PC-9 (cell line): Measurements from ENCODE around the gene CAMTA1.

Experiments used
- EZH2 ChIP-seq: fragments of 200-600 bp; sonication (generic); IDR thresholded peaks from 2 replicates; pipeline ENCODE4 v1.8.0; 2017; ENCODE audit warnings: antibody characterized with exemption, low read depth
- TF ChIP-seq, protein P1 (sequence below): fragments of 200-600 bp; sonication (generic); conservative IDR thresholded peaks from 2 replicates; pipeline ENCODE4 v1.6.1; 2017; ENCODE audit warnings: mixed run types, antibody characterized with exemption, mild to moderate bottlenecking, moderate library complexity

DNA sequence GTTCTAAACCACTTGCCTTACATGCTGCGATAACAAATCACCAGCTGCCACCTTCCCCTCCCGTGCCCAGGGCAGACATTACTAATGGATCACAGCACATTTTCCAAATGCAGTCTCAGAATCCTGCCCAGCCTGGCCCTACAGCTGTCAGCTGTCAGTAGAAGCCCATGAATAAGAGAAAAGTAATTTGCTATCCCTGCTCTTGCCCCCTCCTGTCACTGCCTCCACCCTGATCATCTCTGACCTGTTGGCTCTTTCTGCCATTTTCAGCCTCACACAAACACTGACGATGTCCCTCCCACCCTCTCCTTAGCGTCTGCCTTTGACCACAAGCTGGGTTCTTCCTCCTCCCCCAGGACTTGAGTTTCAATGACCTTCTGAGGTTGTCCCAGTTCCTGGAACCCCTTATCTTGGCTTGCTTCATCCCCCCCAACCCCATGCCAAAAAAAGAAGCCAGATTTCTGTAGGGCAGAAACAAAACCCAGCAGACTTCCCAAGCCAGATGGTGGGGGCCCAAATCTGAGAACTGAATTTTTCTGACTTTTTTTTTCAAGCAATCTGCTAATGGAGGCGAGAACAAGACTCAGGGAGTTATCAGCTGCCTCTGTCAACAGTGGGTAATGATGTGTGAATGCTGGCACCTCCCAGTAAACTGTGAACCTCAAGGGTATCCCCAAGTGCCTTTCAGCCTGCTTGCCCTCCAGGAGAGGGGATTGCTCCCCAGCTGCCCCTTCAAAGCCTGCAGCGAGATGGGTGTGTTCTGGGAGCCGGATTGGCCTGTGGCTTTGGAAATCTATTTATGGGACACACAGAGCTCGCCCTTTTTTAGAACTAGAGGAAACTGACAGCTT lies 769.4 kb downstream of the CAMTA1 start:
- TF ChIP-seq, protein P1, sequence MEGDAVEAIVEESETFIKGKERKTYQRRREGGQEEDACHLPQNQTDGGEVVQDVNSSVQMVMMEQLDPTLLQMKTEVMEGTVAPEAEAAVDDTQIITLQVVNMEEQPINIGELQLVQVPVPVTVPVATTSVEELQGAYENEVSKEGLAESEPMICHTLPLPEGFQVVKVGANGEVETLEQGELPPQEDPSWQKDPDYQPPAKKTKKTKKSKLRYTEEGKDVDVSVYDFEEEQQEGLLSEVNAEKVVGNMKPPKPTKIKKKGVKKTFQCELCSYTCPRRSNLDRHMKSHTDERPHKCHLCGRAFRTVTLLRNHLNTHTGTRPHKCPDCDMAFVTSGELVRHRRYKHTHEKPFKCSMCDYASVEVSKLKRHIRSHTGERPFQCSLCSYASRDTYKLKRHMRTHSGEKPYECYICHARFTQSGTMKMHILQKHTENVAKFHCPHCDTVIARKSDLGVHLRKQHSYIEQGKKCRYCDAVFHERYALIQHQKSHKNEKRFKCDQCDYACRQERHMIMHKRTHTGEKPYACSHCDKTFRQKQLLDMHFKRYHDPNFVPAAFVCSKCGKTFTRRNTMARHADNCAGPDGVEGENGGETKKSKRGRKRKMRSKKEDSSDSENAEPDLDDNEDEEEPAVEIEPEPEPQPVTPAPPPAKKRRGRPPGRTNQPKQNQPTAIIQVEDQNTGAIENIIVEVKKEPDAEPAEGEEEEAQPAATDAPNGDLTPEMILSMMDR = no peak
- no peak for TF ChIP-seq EZH2
